SKM-1 treated with dmso at 0.1 percent for 144 hours (cell line): ENCODE measurements around the gene DIAPH2.
"Not testable (repeated sequence)": the region's sequence is repeated elsewhere in the genome, so short reads cannot be mapped to it uniquely, and the experiment has no call there.

Source experiments
- DNase-seq: peaks from one replicate; lab custom pipeline; 2025; ENCODE audit not compliant: unreplicated experiment; lab: John Stamatoyannopoulos, UW

Gene DIAPH2

GRCh38 chrX:96715481-96715880 lies 30.8 kb downstream of the DIAPH2 start:
- no peak for DNase-seq

GRCh38 chrX:96719161-96719875 lies 34.7 kb downstream of the DIAPH2 start:
- no peak for DNase-seq

- no peak for DNase-seq
These were observed 36.7 kb downstream of the DIAPH2 start for GRCh38 chrX:96721354-96721753.

DNA sequence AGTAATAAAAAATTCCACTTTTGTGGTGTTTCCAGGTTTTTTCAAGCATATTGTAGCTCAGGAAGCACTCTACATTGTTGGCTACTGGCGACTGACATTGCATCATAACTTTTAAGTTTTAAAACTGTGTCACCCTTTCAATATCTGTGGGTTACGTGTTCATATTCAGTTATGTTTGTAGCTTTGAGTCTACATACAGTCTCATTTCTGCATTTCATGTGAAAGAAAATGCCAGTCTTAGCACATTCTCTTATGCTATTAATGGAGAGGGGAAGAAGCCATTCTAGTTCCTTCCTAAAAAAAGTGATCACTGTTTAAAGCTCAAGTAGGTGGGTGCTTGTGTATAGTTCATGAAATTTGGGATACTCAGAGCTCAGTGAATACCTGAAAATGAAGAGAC lies 38.1 kb downstream of the DIAPH2 start:
- no peak for DNase-seq

- DNase-seq = no peak
These were observed 44.4 kb downstream of the DIAPH2 start for GRCh38 chrX:96729053-96729452.

GRCh38 chrX:96729868-96730643 lies 45.4 kb downstream of the DIAPH2 start:
- no peak for DNase-seq

- DNase-seq = not testable (repeated sequence)
These were observed 46.4 kb downstream of the DIAPH2 start for GRCh38 chrX:96731000-96731399.

DNA sequence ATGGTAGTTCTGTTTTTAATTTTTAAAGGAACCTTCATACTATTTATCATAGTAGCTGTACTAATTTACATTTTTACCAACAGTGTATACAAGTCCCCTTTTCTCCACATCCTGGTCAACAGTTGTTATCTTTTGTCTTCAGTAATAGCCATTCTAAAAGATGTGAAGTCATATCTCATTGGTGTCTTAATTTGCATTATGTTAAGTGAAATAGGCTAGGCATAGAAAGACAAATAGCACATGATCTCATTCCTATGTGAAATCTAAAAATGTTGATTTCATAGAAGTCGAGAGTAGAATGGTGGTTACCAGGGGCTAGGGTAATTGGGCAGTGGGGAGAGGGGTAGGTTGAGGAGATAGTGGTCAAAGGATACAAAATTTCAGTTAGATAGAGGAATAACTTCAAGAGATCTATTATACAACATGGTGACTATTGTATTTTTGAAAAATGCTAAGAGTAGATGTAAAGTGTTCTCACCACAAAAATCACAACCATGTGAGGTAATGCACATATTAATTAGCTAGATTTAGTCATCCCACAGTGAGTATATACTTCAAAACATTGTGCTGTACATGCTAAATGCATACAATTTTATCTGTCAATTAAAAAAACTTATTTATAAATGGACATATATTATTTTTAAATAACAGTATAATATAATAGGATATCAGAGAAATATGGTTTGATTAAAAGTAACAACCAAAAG lies 58.9 kb downstream of the DIAPH2 start:
- DNase-seq = no peak

DNA sequence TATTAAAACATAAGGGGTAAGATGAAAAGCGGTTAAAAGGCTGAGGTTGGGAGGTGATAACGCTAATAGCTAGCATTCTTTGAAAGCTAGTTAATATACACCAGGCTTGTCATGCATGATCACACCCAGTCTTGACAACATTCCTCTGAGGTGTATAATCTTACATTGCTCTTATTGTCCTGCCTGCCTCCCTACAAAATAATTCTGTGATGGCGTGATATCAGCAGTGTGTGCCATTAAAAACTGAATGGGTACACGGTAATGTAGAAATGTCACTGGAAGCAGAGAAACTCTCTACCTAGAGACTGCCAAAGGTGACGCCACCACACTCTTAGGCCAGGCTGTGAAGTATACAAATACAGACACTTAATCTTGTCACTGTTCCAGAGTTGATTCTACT lies 68.1 kb downstream of the DIAPH2 start:
- DNase-seq = no peak

DNA sequence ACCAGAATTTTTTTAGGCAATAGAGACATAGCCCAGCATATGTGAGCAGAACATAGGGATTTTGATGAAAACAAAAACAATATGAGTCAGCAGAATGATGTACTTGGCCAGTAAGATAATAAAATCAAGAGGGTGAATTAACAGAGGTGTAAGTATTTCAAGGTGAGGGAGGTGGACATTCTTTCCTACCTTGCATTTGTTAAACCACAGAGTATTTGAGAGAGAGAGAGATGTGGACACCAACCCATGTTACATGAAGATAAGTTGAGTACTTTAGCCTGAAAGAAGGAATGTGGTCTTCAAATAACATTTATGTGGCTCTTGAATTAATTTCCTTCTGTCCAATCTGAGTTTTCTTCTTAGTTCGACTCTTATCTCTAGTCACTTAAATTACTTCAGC lies 68.6 kb downstream of the DIAPH2 start:
- DNase-seq = no peak

- DNase-seq = no peak
These were observed 71.8 kb downstream of the DIAPH2 start for GRCh38 chrX:96756491-96756890.

GRCh38 chrX:96761566-96761965 lies 76.9 kb downstream of the DIAPH2 start:
- no peak for DNase-seq

DNA sequence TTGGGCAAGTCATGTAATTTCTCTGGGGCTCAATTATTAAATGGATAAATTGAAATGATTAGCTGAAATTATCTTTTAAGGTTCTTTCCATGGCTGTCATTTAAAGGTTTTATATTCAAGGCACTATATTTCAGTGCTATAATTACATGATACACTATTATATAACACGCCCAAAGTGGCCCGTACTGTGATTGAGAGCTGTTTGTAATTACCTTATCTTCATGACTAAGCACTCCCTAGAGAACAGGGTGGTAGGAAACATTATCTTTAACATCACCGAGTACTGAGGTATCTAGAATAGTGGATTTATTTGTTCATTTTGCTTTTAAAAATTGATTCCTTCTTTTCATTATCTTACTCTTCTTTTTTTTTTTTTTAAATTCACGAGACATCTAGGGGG lies 79.0 kb downstream of the DIAPH2 start:
- DNase-seq = no peak

DNA sequence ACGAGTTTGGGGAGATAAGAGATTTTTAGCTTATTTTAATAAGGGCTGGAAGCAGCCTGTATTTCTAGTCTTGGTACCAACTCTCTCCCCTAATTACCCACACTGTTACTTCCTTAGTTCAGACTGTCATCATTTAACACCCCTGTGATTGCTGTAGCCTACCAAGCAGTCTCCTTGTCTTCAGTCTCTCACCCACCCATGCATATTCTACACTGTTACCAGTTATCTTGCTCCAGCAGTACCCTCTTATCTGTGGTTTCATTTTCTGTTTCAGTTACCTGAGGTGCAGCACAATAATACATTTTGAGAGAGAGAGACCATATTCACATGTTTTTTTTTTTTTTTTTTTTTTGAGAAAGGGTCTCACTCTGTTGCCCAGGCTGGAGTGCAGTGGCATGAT lies 80.2 kb downstream of the DIAPH2 start:
- no peak for DNase-seq

- no peak for DNase-seq
These were observed 85.7 kb downstream of the DIAPH2 start for GRCh38 chrX:96770315-96770714.

GRCh38 chrX:96771486-96771885 lies 86.8 kb downstream of the DIAPH2 start:
- DNase-seq = no peak

DNA sequence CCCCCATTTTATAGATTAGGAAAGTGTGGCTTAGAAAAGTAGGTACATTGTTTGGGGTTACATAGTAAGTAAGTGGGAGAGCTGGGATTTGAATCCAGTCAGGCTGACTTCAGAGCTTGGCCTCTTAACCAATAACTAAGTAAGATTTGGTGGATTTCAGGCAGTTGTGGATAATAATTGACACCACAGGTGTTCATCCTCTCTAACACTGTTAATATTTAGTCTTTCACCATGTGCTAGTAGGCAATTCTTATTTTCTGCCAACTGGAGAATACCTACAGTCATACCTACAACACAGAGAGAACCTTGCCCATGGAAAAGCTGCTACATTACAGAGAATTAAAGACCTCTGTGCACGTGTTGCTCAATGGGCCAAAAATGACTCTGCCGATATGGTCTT lies 89.5 kb downstream of the DIAPH2 start:
- DNase-seq = no peak

DNA sequence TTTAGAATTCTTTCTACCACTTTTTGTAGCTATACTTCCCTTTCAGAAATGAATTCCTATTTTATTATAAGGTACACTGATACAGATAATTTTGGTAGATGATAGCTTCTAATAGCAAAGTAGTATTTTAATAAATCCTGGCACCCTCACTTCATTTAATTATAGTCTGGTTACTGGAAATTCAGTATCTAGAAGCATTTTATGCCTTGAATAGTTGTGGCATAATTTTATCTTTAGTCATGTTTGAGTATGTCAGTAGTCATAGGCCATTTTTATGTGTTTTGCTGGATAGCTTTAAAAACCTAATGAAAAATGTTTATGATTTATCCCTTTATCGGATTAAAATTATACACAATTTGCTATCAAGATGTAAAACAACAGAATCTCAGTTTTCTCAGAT lies 92.3 kb downstream of the DIAPH2 start:
- no peak for DNase-seq

GRCh38 chrX:96791559-96791958 lies 106.9 kb downstream of the DIAPH2 start:
- no peak for DNase-seq

DNA sequence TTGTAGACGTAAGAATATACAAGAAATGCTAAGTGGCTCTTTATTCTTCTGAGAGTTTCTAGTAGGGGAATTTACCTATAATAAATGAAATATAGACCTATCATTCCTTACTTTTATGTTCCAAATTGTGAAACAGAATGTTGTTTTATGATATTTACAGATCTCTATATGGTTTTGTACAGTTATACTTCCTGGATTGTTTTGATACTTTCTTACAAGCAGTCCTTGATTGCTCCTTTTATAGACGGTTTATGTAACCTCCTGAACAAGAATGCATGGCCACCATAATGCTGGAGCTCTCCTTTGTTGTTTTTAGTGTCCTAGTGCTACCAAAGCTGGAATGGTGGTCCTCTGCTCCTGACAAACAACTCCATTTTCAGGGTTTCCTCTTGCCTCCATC lies 107.4 kb downstream of the DIAPH2 start:
- no peak for DNase-seq

GRCh38 chrX:96798982-96799381 lies 114.3 kb downstream of the DIAPH2 start:
- DNase-seq = no peak

DNA sequence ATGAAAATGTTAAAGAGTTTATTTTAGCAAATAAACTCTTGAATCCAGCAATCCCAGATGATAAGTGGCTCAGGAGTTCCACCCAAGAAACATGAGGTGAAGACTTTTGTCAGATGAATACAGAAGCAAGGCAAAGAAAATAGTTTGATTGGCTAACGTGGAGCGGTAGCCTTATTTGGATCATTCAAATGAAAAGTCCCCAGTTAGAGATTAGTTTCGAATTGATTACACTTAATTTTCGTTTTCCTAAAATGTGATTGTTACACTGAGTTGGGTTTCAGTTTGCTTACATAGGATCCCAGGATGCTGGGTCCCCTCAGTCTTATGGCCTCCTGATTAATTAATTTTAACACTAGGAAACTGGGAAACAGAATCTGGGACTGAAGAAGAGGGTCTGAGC lies 122.7 kb downstream of the DIAPH2 start:
- no peak for DNase-seq
